Neural progenitor cell (in vitro differentiated cells): ENCODE results near the gene WDR20. TPM values are rescaled to one million over a fixed set of nuclear protein-coding genes. Genes with fewer than 3 reads are reported as not detected.

Experiments
- DNase-seq: peaks from one replicate; pipeline ENCODE4 v3.0.0-alpha.2; 2016; ENCODE audit warnings: low spot score
- H2AFZ ChIP-seq: fragments of 200-600 bp; sonication (generic); replicated peaks from 2 replicates; pipeline ENCODE4 v1.6.1; 2016; ENCODE audit warnings: antibody characterized with exemption
- H3F3A ChIP-seq: fragments of 200-600 bp; sonication (generic); 2 replicates; pipeline ENCODE4 v1.6.1; 2016; ENCODE audit warnings: antibody characterized with exemption, low read depth
- H3K27ac ChIP-seq: fragments of 200-600 bp; sonication (generic); 2 replicates; pipeline ENCODE4 v1.5.1; 2016; ENCODE audit warnings: mild to moderate bottlenecking
- H3K27me3 ChIP-seq: fragments of 200-600 bp; sonication (generic); 2 replicates; pipeline ENCODE4 v1.6.1; 2016; ENCODE audit warnings: mild to moderate bottlenecking, moderate library complexity
- H3K36me3 ChIP-seq: fragments of 200-600 bp; sonication (generic); 2 replicates; pipeline ENCODE4 v1.5.1; 2016
- H3K4me1 ChIP-seq: fragments of 200-600 bp; sonication (generic); 2 replicates; pipeline ENCODE4 v1.6.1; 2016; ENCODE audit warnings: mixed run types
- H3K4me2 ChIP-seq: fragments of 200-600 bp; sonication (generic); 2 replicates; pipeline ENCODE4 v1.6.1; 2016
- H3K4me3 ChIP-seq: fragments of 200-600 bp; sonication (generic); 2 replicates; pipeline ENCODE4 v1.5.1; 2016
- H3K79me2 ChIP-seq: fragments of 200-600 bp; sonication (generic); 2 replicates; pipeline ENCODE4 v1.6.1; 2016; ENCODE audit warnings: low read depth
- H3K9ac ChIP-seq: fragments of 200-600 bp; sonication (generic); 2 replicates; pipeline ENCODE4 v1.6.1; 2016
- H3K9me3 ChIP-seq: fragments of 200-600 bp; sonication (generic); 2 replicates; pipeline ENCODE4 v1.5.1; 2016; ENCODE audit warnings: low read depth
- H4K20me1 ChIP-seq: fragments of 200-600 bp; sonication (generic); 2 replicates; pipeline ENCODE4 v1.6.1; 2016; ENCODE audit warnings: low read depth
- H3K27ac Mint-ChIP-seq: 3 replicates; pipeline ENCODE4 v1.8.0; 2021; ENCODE audit warnings: mixed read lengths
- H3K27me3 Mint-ChIP-seq: 2 replicates; pipeline ENCODE4 v1.8.0; 2022; ENCODE audit warnings: low read depth, mild to moderate bottlenecking, inconsistent platforms, moderate library complexity, mixed read lengths; ENCODE audit not compliant: insufficient read depth
- H3K36me3 Mint-ChIP-seq: 3 replicates; pipeline ENCODE4 v1.8.0; 2021; ENCODE audit warnings: mixed read lengths
- H3K4me1 Mint-ChIP-seq: 3 replicates; pipeline ENCODE4 v1.8.0; 2021; ENCODE audit warnings: mixed read lengths
- H3K4me3 Mint-ChIP-seq: 3 replicates; pipeline ENCODE4 v1.8.0; 2021; ENCODE audit warnings: mild to moderate bottlenecking, moderate library complexity, mixed read lengths
- H3K9me3 Mint-ChIP-seq: 3 replicates; pipeline ENCODE4 v1.8.0; 2020; ENCODE audit warnings: mixed read lengths
- CTCF ChIP-seq: fragments of 200-600 bp; sonication (generic); IDR thresholded peaks from 2 replicates; pipeline ENCODE4 v1.5.1; 2017; ENCODE audit warnings: antibody characterized with exemption, mild to moderate bottlenecking
- EZH2 ChIP-seq: fragments of 200-600 bp; sonication (generic); IDR thresholded peaks from 2 replicates; pipeline ENCODE4 v1.6.1; 2017; ENCODE audit warnings: antibody characterized with exemption, mild to moderate bottlenecking, moderate library complexity
- EZH2phosphoT487 ChIP-seq: fragments of 200-600 bp; sonication (generic); IDR thresholded peaks from 2 replicates; pipeline ENCODE4 v1.6.1; 2017; ENCODE audit warnings: antibody characterized with exemption
- total RNA-seq: library from RNA; depleted of rRNA; stranded (reverse); fragments of >200 nt; gene quantifications from 2 replicates; pipeline ENCODE4 v1.2.3, GENCODE V29; 2015; ENCODE audit warnings: low replicate concordance

WDR20 gene
- total RNA-seq, 1 donor from 2014 or later = 22.4 TPM

GRCh38 chr14:102215071-102215470 is 75.4 kb downstream of the WDR20 start:
- H3K4me2 ChIP-seq = no peak overlapping the region
- DNase-seq = no peak
- H3K36me3 ChIP-seq = no peaks in the 10 kb centered on the region
- H3K27ac ChIP-seq = no peak overlapping the region
- peaks cover 13% of the 10 kb centered on the region for H3K79me2 ChIP-seq
- H2AFZ ChIP-seq = no peak overlapping the region
- Mint-ChIP-seq H3K4me1 (peaks cover 25% of the 10 kb centered on the region), H3K27me3 (no peaks in the 10 kb centered on the region), H3K36me3 (peaks cover 5% of the 10 kb centered on the region), H3K27ac (peak overlapping the region; percentile 52), H3K9me3 (no peaks in the 10 kb centered on the region), H3K4me3 (no peak overlapping the region)
- peaks cover 45% of the 10 kb centered on the region for H4K20me1 ChIP-seq
- no peaks in the 10 kb centered on the region for H3K9me3 ChIP-seq
- peaks cover 5% of the 10 kb centered on the region for H3F3A ChIP-seq
- H3K9ac ChIP-seq = no peak overlapping the region
- no peaks in the 10 kb centered on the region for H3K27me3 ChIP-seq
- peaks cover 16% of the 10 kb centered on the region for H3K4me1 ChIP-seq
- no peak overlapping the region for H3K4me3 ChIP-seq
- TF ChIP-seq CTCF = no peak
- no peak for TF ChIP-seq EZH2phosphoT487
- TF ChIP-seq EZH2 = no peak

GRCh38 chr14:102215576-102216250 is 76.0 kb downstream of the WDR20 start:
- Histone ChIP-seq H2AFZ (no peak overlapping the region), H3K27me3 (no peaks in the 10 kb centered on the region), H3K27ac (no peak overlapping the region), H3F3A (peaks cover 5% of the 10 kb centered on the region), H3K9ac (no peak overlapping the region), H3K79me2 (peaks cover 13% of the 10 kb centered on the region), H3K36me3 (no peaks in the 10 kb centered on the region), H3K4me3 (no peak overlapping the region), H3K4me2 (no peak overlapping the region), H3K4me1 (peaks cover 16% of the 10 kb centered on the region), H3K9me3 (no peaks in the 10 kb centered on the region), H4K20me1 (peaks cover 46% of the 10 kb centered on the region)
- no peaks in the 10 kb centered on the region for H3K27me3 Mint-ChIP-seq
- peaks cover 5% of the 10 kb centered on the region for H3K36me3 Mint-ChIP-seq
- no peak overlapping the region for H3K27ac Mint-ChIP-seq
- no peak overlapping the region for H3K4me3 Mint-ChIP-seq
- no peak for DNase-seq
- H3K9me3 Mint-ChIP-seq = no peaks in the 10 kb centered on the region
- TF ChIP-seq EZH2 (no peak), CTCF (no peak), EZH2phosphoT487 (no peak)
- peaks cover 25% of the 10 kb centered on the region for H3K4me1 Mint-ChIP-seq

GRCh38 chr14:102217399-102217798 is 77.7 kb downstream of the WDR20 start:
- Histone ChIP-seq H3K36me3 (no peaks in the 10 kb centered on the region), H3K27ac (no peak overlapping the region), H3K9ac (no peak overlapping the region), H3K27me3 (no peaks in the 10 kb centered on the region), H3K4me1 (peaks cover 16% of the 10 kb centered on the region), H4K20me1 (peaks cover 60% of the 10 kb centered on the region), H3K4me2 (no peak overlapping the region), H3K4me3 (no peak overlapping the region), H3F3A (peaks cover 5% of the 10 kb centered on the region), H3K79me2 (peaks cover 13% of the 10 kb centered on the region), H3K9me3 (no peaks in the 10 kb centered on the region), H2AFZ (no peak overlapping the region)
- TF ChIP-seq EZH2 = no peak
- DNase-seq = no peak
- Mint-ChIP-seq H3K4me3 (no peak overlapping the region), H3K27me3 (no peaks in the 10 kb centered on the region), H3K9me3 (no peaks in the 10 kb centered on the region), H3K4me1 (peaks cover 25% of the 10 kb centered on the region), H3K27ac (peak overlapping the region; percentile 38), H3K36me3 (peaks cover 5% of the 10 kb centered on the region)

- H3K27me3 ChIP-seq = no peaks in the 10 kb centered on the region
- H3K79me2 ChIP-seq = peaks cover 13% of the 10 kb centered on the region
- Mint-ChIP-seq H3K27me3 (no peaks in the 10 kb centered on the region), H3K4me3 (no peak overlapping the region), H3K9me3 (no peaks in the 10 kb centered on the region), H3K36me3 (peaks cover 5% of the 10 kb centered on the region), H3K4me1 (peaks cover 25% of the 10 kb centered on the region), H3K27ac (peak overlapping the region; percentile 38)
- no peak overlapping the region for H3K27ac ChIP-seq
- peaks cover 56% of the 10 kb centered on the region for H4K20me1 ChIP-seq
- H3K36me3 ChIP-seq = no peaks in the 10 kb centered on the region
- H2AFZ ChIP-seq = no peak overlapping the region
- no peak for DNase-seq
- no peak overlapping the region for H3K4me2 ChIP-seq
- H3K9me3 ChIP-seq = no peaks in the 10 kb centered on the region
- TF ChIP-seq CTCF = no peak
- TF ChIP-seq EZH2phosphoT487 = no peak
- TF ChIP-seq EZH2 = no peak
- no peak overlapping the region for H3K4me3 ChIP-seq
- no peak overlapping the region for H3K9ac ChIP-seq
- H3F3A ChIP-seq = peaks cover 5% of the 10 kb centered on the region
- H3K4me1 ChIP-seq = peaks cover 16% of the 10 kb centered on the region
Measured at GRCh38 chr14:102217987-102218421, 78.3 kb downstream of the WDR20 start.
